BJ (cell line): ENCODE results near the gene LINGO1. TPM values are rescaled to one million over a fixed set of nuclear protein-coding genes. Genes with fewer than 3 reads are reported as not detected.

Source experiments
- CTCF ChIA-PET: fragments of 350-600 bp; formaldehyde crosslinking; extraction: SDS; loops from one replicate; lab custom pipeline; 2021; ENCODE audit warnings: antibody characterized with exemption, inconsistent platforms; lab: Yijun Ruan, JAX
- POLR2A ChIA-PET: fragments of 300-600 bp; sonication (Branson Sonifier 250); formaldehyde crosslinking; extraction: SDS; loops from one replicate; lab custom pipeline; 2021; ENCODE audit warnings: antibody characterized with exemption; lab: Charles Lee
- DNase-seq: peaks from one replicate; pipeline ENCODE4 v3.0.0-alpha.2; 2011; ENCODE audit warnings: low read depth
- H3K27me3 ChIP-seq: 2 replicates; pipeline ENCODE4 v1.6.0; 2011; ENCODE audit warnings: low read length; ENCODE audit not compliant: control insufficient read depth, insufficient read depth
- H3K36me3 ChIP-seq: 2 replicates; pipeline ENCODE4 v1.5.1; 2011; ENCODE audit warnings: low read length; ENCODE audit not compliant: control insufficient read depth, insufficient read depth
- H3K4me3 ChIP-seq: 2 replicates; pipeline ENCODE4 v1.5.1; 2011; ENCODE audit warnings: low read depth, mild to moderate bottlenecking, control low read depth, low read length
- polyA minus RNA-seq: library from RNA; depleted of rRNA, polyadenylated mRNA; stranded (reverse); fragments of >200 nt; gene quantifications from 2 replicates; pipeline ENCODE4 v1.2.3, GENCODE V29; 2011; rRNA and poly(A)+ RNA removed
- polyA plus RNA-seq: library from polyadenylated mRNA; depleted of rRNA; stranded (reverse); fragments of >200 nt; gene quantifications from 2 replicates; pipeline ENCODE4 v1.2.3, GENCODE V29; 2011; rRNA removed
- TF ChIP-seq, protein P1 (sequence below): IDR thresholded peaks from 2 replicates; pipeline ENCODE4 v1.5.1; 2011; ENCODE audit warnings: low read depth, mild to moderate bottlenecking, control low read depth, inconsistent platforms, low read length, moderate library complexity; ENCODE audit not compliant: insufficient read depth

Gene LINGO1
- polyA plus RNA-seq, result not detected in 2 replicates
- polyA minus RNA-seq, result 0.05 TPM in 1 of 2 replicates, not detected in the other

- CTCF ChIA-PET, result interaction anchor here (0.6 to 4.5 kb wide), 40 partner anchors 8 to 728 kb away, joined by 3 to 82 read pairs (median 5); no protein-coding TSS in a partner anchor
- POLR2A ChIA-PET, result no interaction called here
- Histone ChIP-seq H3K27me3 (peaks cover 35% of the 10 kb centered on the region), H3K4me3 (peak within 1 kb of the TSS; percentile 32), H3K36me3 (no peaks in the 10 kb centered on the region)
- TF ChIP-seq, protein P1, sequence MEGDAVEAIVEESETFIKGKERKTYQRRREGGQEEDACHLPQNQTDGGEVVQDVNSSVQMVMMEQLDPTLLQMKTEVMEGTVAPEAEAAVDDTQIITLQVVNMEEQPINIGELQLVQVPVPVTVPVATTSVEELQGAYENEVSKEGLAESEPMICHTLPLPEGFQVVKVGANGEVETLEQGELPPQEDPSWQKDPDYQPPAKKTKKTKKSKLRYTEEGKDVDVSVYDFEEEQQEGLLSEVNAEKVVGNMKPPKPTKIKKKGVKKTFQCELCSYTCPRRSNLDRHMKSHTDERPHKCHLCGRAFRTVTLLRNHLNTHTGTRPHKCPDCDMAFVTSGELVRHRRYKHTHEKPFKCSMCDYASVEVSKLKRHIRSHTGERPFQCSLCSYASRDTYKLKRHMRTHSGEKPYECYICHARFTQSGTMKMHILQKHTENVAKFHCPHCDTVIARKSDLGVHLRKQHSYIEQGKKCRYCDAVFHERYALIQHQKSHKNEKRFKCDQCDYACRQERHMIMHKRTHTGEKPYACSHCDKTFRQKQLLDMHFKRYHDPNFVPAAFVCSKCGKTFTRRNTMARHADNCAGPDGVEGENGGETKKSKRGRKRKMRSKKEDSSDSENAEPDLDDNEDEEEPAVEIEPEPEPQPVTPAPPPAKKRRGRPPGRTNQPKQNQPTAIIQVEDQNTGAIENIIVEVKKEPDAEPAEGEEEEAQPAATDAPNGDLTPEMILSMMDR, result no peak
- DNase-seq, result no peak
Observed at GRCh38 chr15:77632534-77633133, at the start of gene LINGO1. Gene LINGO1 (minus strand): TSS chr15:77632912. CDS start chr15:77632315, 597 bp downstream.

DNA sequence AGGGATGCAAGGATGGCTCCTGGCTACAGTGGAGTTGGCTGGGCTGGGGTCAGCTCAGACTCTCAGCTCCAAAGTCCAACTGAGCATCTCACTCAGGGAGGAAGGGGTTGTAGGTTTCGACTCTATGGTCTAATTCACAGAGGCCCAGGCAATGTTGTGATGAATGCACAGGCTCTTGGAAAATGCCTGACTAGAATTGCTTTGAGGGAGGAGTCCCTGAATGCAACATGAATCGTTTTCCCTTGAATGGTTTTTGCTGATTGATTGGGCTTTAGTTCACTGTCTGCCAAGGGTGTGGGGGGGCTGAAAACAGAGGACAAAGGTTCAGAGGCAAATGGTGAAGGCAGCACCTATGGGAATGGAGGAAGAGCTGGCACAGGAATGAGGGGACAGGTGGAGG lies 48.6 kb upstream of the LINGO1 start:
- Histone ChIP-seq H3K36me3 (no peaks in the 10 kb centered on the region), H3K27me3 (peaks cover 8% of the 10 kb centered on the region), H3K4me3 (no peak overlapping the region)
- ChIA-PET POLR2A (no interaction called here), CTCF (no interaction called here)
- TF ChIP-seq, protein P1, result no peak
- no peak for DNase-seq

- DNase-seq, result no peak
- H3K4me3 ChIP-seq, result no peak overlapping the region
- ChIA-PET CTCF (no interaction called here), POLR2A (no interaction called here)
- TF ChIP-seq, protein P1, result no peak
- peaks cover 20% of the 10 kb centered on the region for H3K27me3 ChIP-seq
- H3K36me3 ChIP-seq, result no peaks in the 10 kb centered on the region
Observed at GRCh38 chr15:77676569-77677375, 44.1 kb upstream of the LINGO1 start.

DNA sequence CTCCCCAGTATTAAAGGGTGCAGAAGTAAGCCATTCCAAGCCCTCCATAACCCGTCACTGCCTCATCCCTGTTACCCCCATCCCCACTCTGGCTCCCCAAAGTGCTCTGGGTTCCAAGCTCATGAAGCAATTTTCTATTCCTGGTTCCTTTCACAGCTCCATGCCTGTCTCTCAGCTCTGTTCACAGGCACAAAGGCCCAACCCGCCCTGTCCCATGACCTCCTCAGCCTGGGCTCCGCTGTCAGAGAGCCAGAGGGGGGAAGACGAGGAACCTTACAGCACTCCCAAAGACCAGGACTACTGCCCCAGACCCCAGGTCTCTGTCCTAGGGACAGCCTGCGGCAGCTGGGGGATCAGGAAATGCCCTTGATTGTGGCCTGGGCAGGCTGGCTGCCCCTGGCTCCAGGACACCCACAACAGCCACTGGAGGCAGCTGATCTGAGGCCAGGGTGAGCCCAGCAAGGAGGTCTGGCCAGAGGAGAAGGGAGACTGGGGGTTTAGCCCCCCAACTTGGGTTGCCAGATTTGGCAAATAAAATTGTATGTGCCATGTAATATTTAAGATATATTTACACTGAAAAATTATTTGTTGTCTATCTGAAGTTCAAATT lies 43.2 kb upstream of the LINGO1 start:
- no peak for DNase-seq
- Histone ChIP-seq H3K36me3 (no peaks in the 10 kb centered on the region), H3K4me3 (no peak overlapping the region), H3K27me3 (peaks cover 22% of the 10 kb centered on the region)
- ChIA-PET POLR2A (no interaction called here), CTCF (no interaction called here)
- TF ChIP-seq, protein P1, result no peak

- no peak for DNase-seq
- ChIA-PET POLR2A (no interaction called here), CTCF (interaction anchor here (1.3 kb wide), 1 partner anchor 146 kb away, joined by 3 read pairs; no protein-coding TSS in a partner anchor)
- H3K4me3 ChIP-seq, result no peak overlapping the region
- TF ChIP-seq, protein P1, result no peak
- H3K36me3 ChIP-seq, result no peaks in the 10 kb centered on the region
- H3K27me3 ChIP-seq, result peaks cover 31% of the 10 kb centered on the region
Observed at GRCh38 chr15:77674327-77674726, 41.6 kb upstream of the LINGO1 start.
